Caco-2 (cell line): ENCODE results near the gene TBC1D17. TPM values are rescaled to one million over a fixed set of nuclear protein-coding genes. Genes with fewer than 3 reads are reported as not detected.

Experiments
- BruUV-seq: library from RNA; stranded (reverse); fragments of 400-500 nt; replicated peaks from 2 replicates; lab custom pipeline; 2021; lab: Mats Ljungman, UMichigan
- CTCF ChIA-PET: fragments of 300-600 bp; sonication (Branson Sonifier 250); formaldehyde crosslinking; loops from one replicate; lab custom pipeline; 2022; ENCODE audit warnings: antibody characterized with exemption; lab: Charles Lee
- POLR2A ChIA-PET: fragments of 300-600 bp; sonication (Branson Sonifier 250); formaldehyde crosslinking; loops from one replicate; lab custom pipeline; 2022; ENCODE audit warnings: antibody characterized with exemption; lab: Charles Lee
- DNase-seq, 2 experiments: peaks; one replicate each; pipeline versions ENCODE4 v3.0.0 to v3.0.0-alpha.2; 2020 to 2022
- H3K27me3 ChIP-seq: replicated peaks from 2 replicates; pipeline ENCODE4 v1.6.0; 2011; ENCODE audit warnings: low read length; ENCODE audit not compliant: control insufficient read depth, insufficient read depth
- H3K36me3 ChIP-seq: 2 replicates; pipeline ENCODE4 v1.5.1; 2011; ENCODE audit warnings: low read length; ENCODE audit not compliant: control insufficient read depth, insufficient read depth
- H3K4me1 ChIP-seq: fragments of 250-450 bp; sonication (Bioruptor Pico); 2 replicates; pipeline ENCODE4 v1.5.1; 2020; ENCODE audit warnings: mild to moderate bottlenecking
- H3K4me3 ChIP-seq: 2 replicates; pipeline ENCODE4 v1.5.1; 2011; ENCODE audit warnings: low read depth, mild to moderate bottlenecking, control low read depth, low read length
- H3K9me3 ChIP-seq: fragments of 250-450 bp; sonication (Bioruptor Pico); 2 replicates; pipeline ENCODE4 v1.5.1; 2020; ENCODE audit warnings: mild to moderate bottlenecking, moderate library complexity
- H3K27ac Mint-ChIP-seq: one replicate; pipeline ENCODE4 v1.8.0; 2022; ENCODE audit warnings: mixed read lengths; ENCODE audit not compliant: unreplicated experiment
- H3K27me3 Mint-ChIP-seq: one replicate; pipeline ENCODE4 v1.8.0; 2022; ENCODE audit warnings: mixed read lengths; ENCODE audit not compliant: insufficient read depth, unreplicated experiment
- H3K36me3 Mint-ChIP-seq: one replicate; pipeline ENCODE4 v1.8.0; 2022; ENCODE audit warnings: mild to moderate bottlenecking, mixed read lengths; ENCODE audit not compliant: insufficient read depth, unreplicated experiment
- H3K4me1 Mint-ChIP-seq: one replicate; pipeline ENCODE4 v1.8.0; 2022; ENCODE audit warnings: low read depth, mixed read lengths; ENCODE audit not compliant: unreplicated experiment
- H3K4me3 Mint-ChIP-seq: one replicate; pipeline ENCODE4 v1.8.0; 2022; ENCODE audit warnings: mild to moderate bottlenecking, moderate library complexity, mixed read lengths; ENCODE audit not compliant: unreplicated experiment
- H3K9me3 Mint-ChIP-seq: one replicate; pipeline ENCODE4 v1.8.0; 2022; ENCODE audit warnings: mixed read lengths; ENCODE audit not compliant: unreplicated experiment
- CTCF ChIP-seq, 2 experiments: fragments of 200-600 bp in 1 of 2; IDR thresholded peaks; 1 replicate in 1 of 2; 2 replicates in 1 of 2; pipeline versions ENCODE4 v1.5.1 to v1.8.0; 2011 to 2022; ENCODE audit warnings: antibody characterized with exemption in 1 of 2, control low read depth in 1 of 2, inconsistent platforms in 1 of 2, low read depth in 1 of 2, low read length in 1 of 2, mild to moderate bottlenecking in 1 of 2, moderate library complexity in 1 of 2; ENCODE audit not compliant: insufficient read depth in 1 of 2, severe bottlenecking in 1 of 2, unreplicated experiment in 1 of 2
- intact Hi-C: fragments of 100-400 bp; cut with micrococcal nuclease; formaldehyde crosslinking; loops from one replicate; pipeline ENCODE4 v1.10.0; 2022; ENCODE audit not compliant: unreplicated experiment
- total RNA-seq: library from RNA; stranded (reverse); gene quantifications from 2 replicates; pipeline ENCODE4 v1.2.3, GENCODE V29; 2022

TBC1D17 gene
- total RNA-seq, 1 experiment from 2014 or later: 55.3 TPM

GRCh38 chr19:49891393-49891792 is 13.9 kb downstream of the TBC1D17 start:
- no peaks in the 10 kb centered on the region for H3K27me3 ChIP-seq
- H3K27ac Mint-ChIP-seq: no peak overlapping the region
- peaks cover 3% of the 10 kb centered on the region for H3K27me3 Mint-ChIP-seq
- peaks cover 34% of the 10 kb centered on the region for H3K36me3 Mint-ChIP-seq
- ChIA-PET POLR2A (no interaction called here), CTCF (interaction anchor here (0.6 kb wide), 1 partner anchor 320 kb away, joined by 3 read pairs; no protein-coding TSS in a partner anchor)
- peak overlapping the region; percentile 89 for H3K4me3 Mint-ChIP-seq
- no peaks in the 10 kb centered on the region for H3K9me3 ChIP-seq
- intact Hi-C loops: loop anchor here (2.0 kb wide), 1 partner anchor 13 kb away; no protein-coding TSS in a partner anchor
- no peaks in the 10 kb centered on the region for H3K9me3 Mint-ChIP-seq
- DNase-seq: peak in 1 of 2 experiments; percentile 33
- no peaks in the 10 kb centered on the region for H3K36me3 ChIP-seq
- peaks cover 12% of the 10 kb centered on the region for H3K4me1 ChIP-seq
- TF ChIP-seq CTCF (IDR thresholded peaks at IDR 0.05; ENCODE audit: insufficient read depth in 1 of 2, low read depth in 1 of 2, low read length in 1 of 2, severe bottlenecking in 1 of 2, unreplicated experiment in 1 of 2): no peak
- BruUV-seq: no TSS peak
- H3K4me1 Mint-ChIP-seq: no peaks in the 10 kb centered on the region
- no peak overlapping the region for H3K4me3 ChIP-seq

GRCh38 chr19:49892716-49893115 is 15.2 kb downstream of the TBC1D17 start:
- H3K27me3 Mint-ChIP-seq: peaks cover 3% of the 10 kb centered on the region
- no TSS peak for BruUV-seq
- CTCF ChIA-PET: interaction anchor here (1.2 kb wide), 1 partner anchor 23 kb away, joined by 6 read pairs; no protein-coding TSS in a partner anchor

DNA sequence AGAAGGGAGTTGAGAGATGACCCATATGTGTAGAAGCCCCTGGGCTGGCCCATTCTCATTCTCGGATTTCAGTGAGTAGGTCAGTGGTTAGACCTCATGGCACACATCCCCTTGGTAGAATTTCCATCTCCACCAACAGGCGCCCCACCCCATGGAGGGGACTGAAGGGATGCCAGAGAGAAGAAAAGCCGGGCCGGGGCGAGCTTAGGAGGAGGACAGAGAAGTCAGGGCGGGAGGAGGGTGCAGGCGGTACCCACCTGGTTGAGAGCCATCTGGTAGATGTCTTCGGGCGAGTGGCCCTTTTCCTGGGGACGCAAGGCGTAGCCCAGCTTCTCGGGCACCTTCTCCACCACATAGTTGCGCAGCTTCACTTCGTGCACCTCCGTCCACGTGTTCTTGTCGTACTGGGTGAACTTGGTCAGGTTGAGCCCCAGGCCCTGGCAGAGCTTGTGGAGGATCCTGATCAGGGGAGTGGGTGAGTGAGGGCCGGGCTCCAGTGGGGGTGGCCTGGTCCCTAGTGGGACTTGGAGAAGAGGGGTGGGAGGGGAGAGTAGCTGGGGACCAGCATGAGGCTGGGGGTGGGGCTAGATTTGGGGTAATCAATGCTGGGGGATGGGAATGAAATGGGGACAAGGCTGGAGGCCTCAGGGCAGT is 16.6 kb downstream of the TBC1D17 start:
- Mint-ChIP-seq H3K27me3 (peaks cover 3% of the 10 kb centered on the region), H3K36me3 (peaks cover 23% of the 10 kb centered on the region), H3K4me1 (no peaks in the 10 kb centered on the region), H3K9me3 (no peaks in the 10 kb centered on the region), H3K4me3 (no peak overlapping the region), H3K27ac (no peak overlapping the region)
- no peaks in the 10 kb centered on the region for H3K9me3 ChIP-seq
- TF ChIP-seq CTCF (IDR thresholded peaks at IDR 0.05; ENCODE audit: insufficient read depth in 1 of 2, low read depth in 1 of 2, low read length in 1 of 2, severe bottlenecking in 1 of 2, unreplicated experiment in 1 of 2): no peak
- no peak overlapping the region for H3K4me3 ChIP-seq
- intact Hi-C loops: no loop called here
- peaks cover 9% of the 10 kb centered on the region for H3K4me1 ChIP-seq
- BruUV-seq: no TSS peak
- CTCF ChIA-PET: no interaction called here
- POLR2A ChIA-PET: no interaction called here
- H3K27me3 ChIP-seq: no peaks in the 10 kb centered on the region
- H3K36me3 ChIP-seq: no peaks in the 10 kb centered on the region
- no peak for DNase-seq

More at GRCh38 chr19:49892716-49893115, 15.2 kb downstream of the TBC1D17 start:
- H3K27me3 ChIP-seq: no peaks in the 10 kb centered on the region
- H3K4me1 ChIP-seq: peaks cover 12% of the 10 kb centered on the region
- no peak overlapping the region for H3K27ac Mint-ChIP-seq
- no peak overlapping the region for H3K4me3 ChIP-seq
- no peak overlapping the region for H3K4me3 Mint-ChIP-seq
- POLR2A ChIA-PET: no interaction called here
- no peak for TF ChIP-seq CTCF (IDR thresholded peaks at IDR 0.05; ENCODE audit: insufficient read depth in 1 of 2, low read depth in 1 of 2, low read length in 1 of 2, severe bottlenecking in 1 of 2, unreplicated experiment in 1 of 2)
- H3K36me3 Mint-ChIP-seq: peaks cover 35% of the 10 kb centered on the region
- H3K9me3 Mint-ChIP-seq: no peaks in the 10 kb centered on the region
- no peaks in the 10 kb centered on the region for H3K36me3 ChIP-seq
- no peak for DNase-seq
- no peaks in the 10 kb centered on the region for H3K4me1 Mint-ChIP-seq
- intact Hi-C loops: no loop called here
- no peaks in the 10 kb centered on the region for H3K9me3 ChIP-seq
